Measurements from ENCODE around the gene KHSRP. TPM values are rescaled to one million over a fixed set of nuclear protein-coding genes. Genes with fewer than 3 reads are reported as not detected.

The KHSRP gene
- total RNA-seq = 103 and 198 TPM in 2 replicates

GRCh38 chr19:6424195-6424938 is at the start of gene KHSRP:
TSS of gene KHSRP (minus strand) at chr19:6424811. CDS start at chr19:6424701, 110 bp downstream.

DNA sequence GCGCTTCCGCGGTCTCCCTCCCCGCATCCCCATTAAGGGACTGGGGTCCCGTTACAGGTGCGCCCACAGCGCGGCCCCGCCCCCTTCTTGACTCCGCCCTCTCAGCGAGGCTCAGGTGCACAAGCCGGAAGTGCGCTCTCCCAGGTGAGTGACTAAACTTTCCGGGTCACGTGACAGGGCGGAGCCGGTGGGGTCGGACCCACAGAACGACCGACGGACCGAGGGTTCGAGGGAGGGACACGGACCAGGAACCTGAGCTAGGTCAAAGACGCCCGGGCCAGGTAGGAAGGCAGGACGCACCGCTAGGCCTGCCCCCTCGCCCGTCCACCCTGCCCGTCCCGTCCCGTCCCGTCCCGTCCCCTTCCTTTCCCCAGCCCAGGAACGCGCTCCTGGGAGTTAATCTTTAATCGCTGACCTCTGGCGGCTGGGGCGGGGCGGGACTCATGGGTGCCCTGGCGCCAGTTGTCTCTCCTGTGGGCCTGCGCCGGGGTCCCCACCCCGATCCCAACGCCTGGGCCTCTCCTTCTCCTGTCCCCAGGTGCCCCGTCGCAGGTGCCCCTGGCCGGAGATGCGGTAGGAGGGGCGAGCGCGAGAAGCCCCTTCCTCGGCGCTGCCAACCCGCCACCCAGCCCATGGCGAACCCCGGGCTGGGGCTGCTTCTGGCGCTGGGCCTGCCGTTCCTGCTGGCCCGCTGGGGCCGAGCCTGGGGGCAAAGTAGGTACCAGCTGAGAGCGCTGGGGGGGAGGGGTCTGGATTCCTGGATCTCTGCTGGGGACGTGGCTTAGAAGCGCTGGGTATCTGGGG is 39.7 kb upstream of the KHSRP start, which contains the start of gene CRB3:
TSS of gene CRB3 (plus strand) at position 202 of the 804 bp plus-strand sequence. CDS start at position 633, 431 bp downstream.

GRCh38 chr19:6459262-6460098 is 34.9 kb upstream of the KHSRP start, which contains the start of gene SLC25A23:
TSS of gene SLC25A23 (minus strand) at chr19:6459792. CDS start at chr19:6459628, 164 bp downstream.

GRCh38 chr19:6433663-6434062 is 9.1 kb upstream of the KHSRP start, which contains the start of gene SLC25A41:
TSS of gene SLC25A41 (minus strand) at chr19:6433763. CDS start at chr19:6433693, 70 bp downstream.

GRCh38 chr19:6393074-6393982 is 31.3 kb downstream of the KHSRP start, which contains the start of gene GTF2F1:
TSS of gene GTF2F1 (minus strand) at chr19:6393164. CDS start at chr19:6392995, 169 bp downstream.

GRCh38 chr19:6375411-6376010 is 49.1 kb downstream of the KHSRP start, which contains the start of gene PSPN:
TSS of gene PSPN (minus strand) at chr19:6375933. CDS start at chr19:6375849, 84 bp downstream.

GRCh38 chr19:6372594-6373095 is 52.0 kb downstream of the KHSRP start, which contains the start of gene ALKBH7:
TSS of gene ALKBH7 (plus strand) at chr19:6372794. CDS start at chr19:6372821, 27 bp downstream.

Small RNAs within 50 kb of the gene (small RNA-seq; reads per million reads assigned to genes)
- gene MIR6790 = 0.08 reads per million
- not detected for gene MIR6885

Other genes with a start within 250 kb of the KHSRP start
- 9.2 and 13.3 TPM in 2 replicates for gene MLLT1, start 144.8 kb downstream of the KHSRP start, total RNA-seq
- not detected in 2 replicates for gene ACER1, start 91.2 kb downstream of the KHSRP start, total RNA-seq
- gene CLPP, start 63.3 kb downstream of the KHSRP start, total RNA-seq = 55.1 and 87.8 TPM in 2 replicates
- 34.0 and 46.3 TPM in 2 replicates for gene ALKBH7, start 52.0 kb downstream of the KHSRP start, total RNA-seq
- 0.73 and 0.98 TPM in 2 replicates for gene PSPN, start 48.9 kb downstream of the KHSRP start, total RNA-seq
- 40.7 and 42.3 TPM in 2 replicates for gene GTF2F1, start 31.6 kb downstream of the KHSRP start, total RNA-seq
- not detected in 2 replicates for gene SLC25A41, start 9.0 kb upstream of the KHSRP start, total RNA-seq
- 18.0 TPM in 2 replicates for gene SLC25A23, start 35.0 kb upstream of the KHSRP start, total RNA-seq
- gene CRB3, start 39.5 kb upstream of the KHSRP start, total RNA-seq = not detected in 2 replicates
- under 0.01 TPM in 1 of 2 replicates, not detected in the other for gene DENND1C, start 57.0 kb upstream of the KHSRP start, total RNA-seq
- gene TUBB4A, start 77.5 kb upstream of the KHSRP start, total RNA-seq = not detected in 2 replicates
- gene TNFSF9, start 106.2 kb upstream of the KHSRP start, total RNA-seq = 1.5 and 2.3 TPM in 2 replicates
- gene CD70, start 166.3 kb upstream of the KHSRP start, total RNA-seq = 0.59 and 1.5 TPM in 2 replicates
- not detected in 2 replicates for gene TNFSF14, start 245.3 kb upstream of the KHSRP start, total RNA-seq

All from subcutaneous preadipocyte (primary cell).